HG03520 (cell line): ENCODE data around the gene OLFM1.

Experiments used
- ATAC-seq: cut with Tn5 transposase; IDR thresholded peaks from one replicate; pipeline ENCODE4 v1.9.1; 2021; ENCODE audit warnings: mild to moderate bottlenecking, moderate library complexity; ENCODE audit not compliant: unreplicated experiment

The OLFM1 gene

GRCh38 chr9:135167356-135167755 is 79.9 kb downstream of the OLFM1 start:
- no peak for ATAC-seq

- no peak for ATAC-seq
These were observed 80.6 kb downstream of the OLFM1 start for GRCh38 chr9:135167849-135168655.

- ATAC-seq = no peak
These were observed 82.3 kb downstream of the OLFM1 start for GRCh38 chr9:135169709-135170226.

- no peak for ATAC-seq
These were observed 83.1 kb downstream of the OLFM1 start for GRCh38 chr9:135170535-135170934.
